ENCODE data around the gene CST11.

Gene CST11

DNA sequence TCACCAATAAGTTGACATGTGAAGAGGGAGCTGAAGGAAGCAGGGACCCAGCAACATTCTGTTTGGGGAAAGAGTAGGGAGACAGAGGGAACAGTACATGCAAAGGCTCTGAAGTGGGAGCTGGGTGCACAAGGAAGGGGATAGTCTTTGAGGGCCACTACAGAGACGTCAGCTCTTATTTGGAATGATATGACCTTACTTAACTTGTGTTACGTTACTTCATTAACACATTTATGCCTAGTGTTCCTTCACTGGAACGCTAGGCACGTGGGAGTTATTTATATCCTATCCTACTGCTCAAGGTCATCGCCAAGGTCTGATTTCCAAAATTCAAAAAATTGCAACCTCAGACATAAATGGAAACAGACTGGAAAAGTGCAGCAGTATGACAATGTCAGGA lies 51.6 kb downstream of the CST11 start:
- Histone ChIP-seq H3K4me3 (replicated peaks; ENCODE audit: insufficient read depth, low read length) (no peak overlapping the region), H3K27ac (replicated peaks) (no peak overlapping the region), H3K27me3 (ENCODE audit: insufficient read depth, poor library complexity, severe bottlenecking) (no peaks in the 10 kb centered on the region)
- TF ChIP-seq SPI1 (IDR thresholded peaks at IDR 0.05; ENCODE audit: borderline replicate concordance, low read depth) (no peak), CTCF (IDR thresholded peaks at IDR 0.05; ENCODE audit: insufficient read depth, low read length) (no peak), GABPA (IDR thresholded peaks at IDR 0.05; ENCODE audit: low read depth) (no peak)
- TF ChIP-seq, protein P1, sequence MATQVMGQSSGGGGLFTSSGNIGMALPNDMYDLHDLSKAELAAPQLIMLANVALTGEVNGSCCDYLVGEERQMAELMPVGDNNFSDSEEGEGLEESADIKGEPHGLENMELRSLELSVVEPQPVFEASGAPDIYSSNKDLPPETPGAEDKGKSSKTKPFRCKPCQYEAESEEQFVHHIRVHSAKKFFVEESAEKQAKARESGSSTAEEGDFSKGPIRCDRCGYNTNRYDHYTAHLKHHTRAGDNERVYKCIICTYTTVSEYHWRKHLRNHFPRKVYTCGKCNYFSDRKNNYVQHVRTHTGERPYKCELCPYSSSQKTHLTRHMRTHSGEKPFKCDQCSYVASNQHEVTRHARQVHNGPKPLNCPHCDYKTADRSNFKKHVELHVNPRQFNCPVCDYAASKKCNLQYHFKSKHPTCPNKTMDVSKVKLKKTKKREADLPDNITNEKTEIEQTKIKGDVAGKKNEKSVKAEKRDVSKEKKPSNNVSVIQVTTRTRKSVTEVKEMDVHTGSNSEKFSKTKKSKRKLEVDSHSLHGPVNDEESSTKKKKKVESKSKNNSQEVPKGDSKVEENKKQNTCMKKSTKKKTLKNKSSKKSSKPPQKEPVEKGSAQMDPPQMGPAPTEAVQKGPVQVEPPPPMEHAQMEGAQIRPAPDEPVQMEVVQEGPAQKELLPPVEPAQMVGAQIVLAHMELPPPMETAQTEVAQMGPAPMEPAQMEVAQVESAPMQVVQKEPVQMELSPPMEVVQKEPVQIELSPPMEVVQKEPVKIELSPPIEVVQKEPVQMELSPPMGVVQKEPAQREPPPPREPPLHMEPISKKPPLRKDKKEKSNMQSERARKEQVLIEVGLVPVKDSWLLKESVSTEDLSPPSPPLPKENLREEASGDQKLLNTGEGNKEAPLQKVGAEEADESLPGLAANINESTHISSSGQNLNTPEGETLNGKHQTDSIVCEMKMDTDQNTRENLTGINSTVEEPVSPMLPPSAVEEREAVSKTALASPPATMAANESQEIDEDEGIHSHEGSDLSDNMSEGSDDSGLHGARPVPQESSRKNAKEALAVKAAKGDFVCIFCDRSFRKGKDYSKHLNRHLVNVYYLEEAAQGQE (IDR thresholded peaks at IDR 0.05; ENCODE audit: insufficient replicate concordance, low read depth), result no peak
- no peak for DNase-seq (ENCODE audit: low read depth in 1 of 2, low spot score in 1 of 2)

All from HL-60 (cell line).